Astrocyte (in vitro differentiated cells and primary cell): Measurements from ENCODE around the gene DCAF5. TPM values are rescaled to one million over a fixed set of nuclear protein-coding genes. Genes with fewer than 3 reads are reported as not detected.
A peak's percentile ranks its signal among the peaks of the same experiment; 100 is the strongest.

Experiments
- DNase-seq: peaks from one replicate; pipeline ENCODE4 v3.0.0-alpha.2; 2010; ENCODE audit warnings: low read depth
- FAIRE-seq: peaks from 2 replicates; lab custom pipeline; 2011; peaks lifted over from hg19 to GRCh38; lab: Jason Lieb, UNC
- H2AFZ ChIP-seq: 2 replicates; pipeline ENCODE4 v1.6.0; 2012; ENCODE audit warnings: low read depth, low read length, inconsistent platforms
- H3K27ac ChIP-seq: 2 replicates; pipeline ENCODE4 v1.5.1; 2011; ENCODE audit warnings: low read depth, low read length, inconsistent platforms
- H3K27me3 ChIP-seq: 2 replicates; pipeline ENCODE4 v1.6.0; 2011; ENCODE audit warnings: low read length, inconsistent platforms; ENCODE audit not compliant: insufficient read depth
- H3K36me3 ChIP-seq: 2 replicates; pipeline ENCODE4 v1.5.1; 2011; ENCODE audit warnings: low read length, inconsistent platforms; ENCODE audit not compliant: insufficient read depth
- H3K4me1 ChIP-seq: 2 replicates; pipeline ENCODE4 v1.5.1; 2011; ENCODE audit warnings: low read length, inconsistent platforms; ENCODE audit not compliant: insufficient read depth
- H3K4me2 ChIP-seq: 2 replicates; pipeline ENCODE4 v1.6.0; 2012; ENCODE audit warnings: low read length, inconsistent platforms
- H3K4me3 ChIP-seq: 2 replicates; pipeline ENCODE4 v1.5.1; 2011; ENCODE audit warnings: low read depth, mild to moderate bottlenecking, low read length, inconsistent platforms; ENCODE audit not compliant: insufficient read depth
- H3K79me2 ChIP-seq: 2 replicates; pipeline ENCODE4 v1.6.0; 2012; ENCODE audit warnings: mild to moderate bottlenecking, low read length, inconsistent platforms; ENCODE audit not compliant: insufficient read depth
- H3K9ac ChIP-seq: 2 replicates; pipeline ENCODE4 v1.6.0; 2012; ENCODE audit warnings: mild to moderate bottlenecking, low read length, inconsistent platforms
- H3K9me3 ChIP-seq: 2 replicates; pipeline ENCODE4 v1.5.1; 2012; ENCODE audit warnings: low read depth, mild to moderate bottlenecking, low read length, inconsistent platforms; ENCODE audit not compliant: insufficient read depth
- H4K20me1 ChIP-seq: 2 replicates; pipeline ENCODE4 v1.6.0; 2012; ENCODE audit warnings: low read length, inconsistent platforms; ENCODE audit not compliant: insufficient read depth
- H3K27ac Mint-ChIP-seq: one replicate; pipeline ENCODE4 v1.8.0; 2021; ENCODE audit warnings: mild to moderate bottlenecking, mixed read lengths; ENCODE audit not compliant: unreplicated experiment
- H3K27me3 Mint-ChIP-seq: one replicate; pipeline ENCODE4 v1.8.0; 2021; ENCODE audit warnings: low read depth, mixed read lengths; ENCODE audit not compliant: unreplicated experiment
- H3K36me3 Mint-ChIP-seq: one replicate; pipeline ENCODE4 v1.8.0; 2021; ENCODE audit warnings: low read depth, mixed read lengths; ENCODE audit not compliant: unreplicated experiment
- H3K4me1 Mint-ChIP-seq: one replicate; pipeline ENCODE4 v1.8.0; 2021; ENCODE audit warnings: low read depth, mixed read lengths; ENCODE audit not compliant: unreplicated experiment
- H3K4me3 Mint-ChIP-seq: one replicate; pipeline ENCODE4 v1.8.0; 2021; ENCODE audit warnings: mild to moderate bottlenecking, moderate library complexity, mixed read lengths; ENCODE audit not compliant: unreplicated experiment
- H3K9me3 Mint-ChIP-seq: one replicate; pipeline ENCODE4 v1.8.0; 2021; ENCODE audit warnings: mild to moderate bottlenecking, mixed read lengths; ENCODE audit not compliant: unreplicated experiment
- EZH2 ChIP-seq: IDR thresholded peaks from 2 replicates; pipeline ENCODE4 v1.6.1; 2012; ENCODE audit warnings: mild to moderate bottlenecking, low read length, inconsistent platforms; ENCODE audit not compliant: insufficient read depth
- total RNA-seq: library from RNA; stranded (reverse); gene quantifications from 2 replicates; pipeline ENCODE4 v1.2.1, GENCODE V29; 2021
- TF ChIP-seq, protein P1 (sequence below): IDR thresholded peaks from 2 replicates; pipeline ENCODE4 v1.5.1; 2011; ENCODE audit warnings: low read depth, mild to moderate bottlenecking, inconsistent platforms, low read length, moderate library complexity; ENCODE audit not compliant: insufficient read depth

DCAF5 gene
- total RNA-seq, 1 donor from 2014 or later = 54.6 TPM

DNA sequence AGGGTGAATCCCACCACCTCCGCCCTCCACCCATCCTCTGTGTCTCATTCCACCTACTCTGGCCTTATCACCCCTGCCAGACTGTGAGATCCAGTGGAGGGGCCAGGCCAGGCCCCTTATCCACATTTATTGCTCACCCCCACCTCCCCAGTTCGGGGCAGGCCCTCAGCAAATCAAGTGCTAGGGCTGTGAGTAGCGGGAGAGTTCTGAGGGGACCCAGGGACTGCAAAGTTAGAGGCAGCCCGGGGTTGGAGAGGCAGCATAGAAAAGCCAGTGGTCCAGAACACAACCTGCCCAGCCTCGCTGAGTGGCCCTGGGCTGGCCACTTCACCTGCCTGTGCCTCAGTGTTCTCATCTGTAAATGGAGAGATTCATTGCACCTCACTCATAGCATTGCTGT is 146.6 kb downstream of the DCAF5 start:
- Histone ChIP-seq H3K27ac (peak overlapping the region; percentile 68), H3K4me2 (peak overlapping the region; percentile 73)
- no peak for FAIRE-seq

DNA sequence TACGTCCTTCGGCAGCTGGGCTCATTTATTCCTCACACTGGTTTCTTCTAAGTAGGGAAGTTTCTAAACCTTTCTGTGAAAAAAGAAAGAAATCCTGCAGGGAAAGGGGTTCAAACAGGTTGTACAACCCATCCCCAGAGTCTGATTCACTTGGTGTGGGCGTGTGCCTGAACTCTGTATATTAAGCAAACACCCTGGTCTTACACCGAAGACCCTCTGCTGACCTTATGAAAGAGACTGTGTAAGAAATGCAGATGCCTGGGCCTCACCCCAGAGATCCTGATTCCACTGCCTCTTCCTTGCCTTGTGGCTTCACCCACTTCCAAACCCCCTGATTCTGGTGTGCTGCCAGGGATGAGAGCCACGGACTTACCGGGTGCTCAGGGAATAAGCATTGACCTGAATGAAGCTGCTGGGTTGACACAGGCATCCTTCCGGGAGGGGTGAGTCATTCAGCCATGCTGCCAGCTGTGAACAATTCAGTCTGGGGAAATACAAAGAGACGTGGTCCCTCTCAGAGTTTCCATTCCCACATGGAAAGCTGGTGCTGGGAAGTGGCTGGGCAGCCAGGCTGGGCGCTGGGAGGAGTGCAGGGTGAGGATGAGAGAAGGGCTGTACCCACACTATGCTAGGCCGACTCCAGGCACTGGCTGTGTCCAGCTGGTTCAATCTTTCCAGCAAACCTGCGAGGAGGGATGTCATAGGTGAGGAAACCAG is 147.3 kb downstream of the DCAF5 start:
- peak overlapping the region; percentile 62 for H3K4me3 Mint-ChIP-seq
- peak; percentile 97 for DNase-seq
- H3K36me3 Mint-ChIP-seq = no peaks in the 10 kb centered on the region
- Histone ChIP-seq H3K9me3 (no peaks in the 10 kb centered on the region), H2AFZ (no peak overlapping the region), H3K79me2 (no peaks in the 10 kb centered on the region), H3K9ac (peak overlapping the region; percentile 59), H4K20me1 (no peaks in the 10 kb centered on the region), H3K4me2 (peak overlapping the region; percentile 73), H3K27ac (peak overlapping the region; percentile 68), H3K36me3 (no peaks in the 10 kb centered on the region), H3K4me3 (peak overlapping the region; percentile 9), H3K27me3 (no peaks in the 10 kb centered on the region), H3K4me1 (peaks cover 22% of the 10 kb centered on the region)
- no peaks in the 10 kb centered on the region for H3K27me3 Mint-ChIP-seq
- peaks cover 32% of the 10 kb centered on the region for H3K4me1 Mint-ChIP-seq
- H3K27ac Mint-ChIP-seq = peak overlapping the region; percentile 99
- TF ChIP-seq EZH2 = no peak
- TF ChIP-seq, protein P1, sequence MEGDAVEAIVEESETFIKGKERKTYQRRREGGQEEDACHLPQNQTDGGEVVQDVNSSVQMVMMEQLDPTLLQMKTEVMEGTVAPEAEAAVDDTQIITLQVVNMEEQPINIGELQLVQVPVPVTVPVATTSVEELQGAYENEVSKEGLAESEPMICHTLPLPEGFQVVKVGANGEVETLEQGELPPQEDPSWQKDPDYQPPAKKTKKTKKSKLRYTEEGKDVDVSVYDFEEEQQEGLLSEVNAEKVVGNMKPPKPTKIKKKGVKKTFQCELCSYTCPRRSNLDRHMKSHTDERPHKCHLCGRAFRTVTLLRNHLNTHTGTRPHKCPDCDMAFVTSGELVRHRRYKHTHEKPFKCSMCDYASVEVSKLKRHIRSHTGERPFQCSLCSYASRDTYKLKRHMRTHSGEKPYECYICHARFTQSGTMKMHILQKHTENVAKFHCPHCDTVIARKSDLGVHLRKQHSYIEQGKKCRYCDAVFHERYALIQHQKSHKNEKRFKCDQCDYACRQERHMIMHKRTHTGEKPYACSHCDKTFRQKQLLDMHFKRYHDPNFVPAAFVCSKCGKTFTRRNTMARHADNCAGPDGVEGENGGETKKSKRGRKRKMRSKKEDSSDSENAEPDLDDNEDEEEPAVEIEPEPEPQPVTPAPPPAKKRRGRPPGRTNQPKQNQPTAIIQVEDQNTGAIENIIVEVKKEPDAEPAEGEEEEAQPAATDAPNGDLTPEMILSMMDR = no peak
- peaks cover 5% of the 10 kb centered on the region for H3K9me3 Mint-ChIP-seq
- FAIRE-seq = peak; percentile 55

More for the DNA sequence above, 146.6 kb downstream of the DCAF5 start:
- no peaks in the 10 kb centered on the region for H3K36me3 ChIP-seq
- Mint-ChIP-seq H3K4me3 (no peak overlapping the region), H3K27ac (peak overlapping the region; percentile 99), H3K36me3 (no peaks in the 10 kb centered on the region), H3K9me3 (peaks cover 5% of the 10 kb centered on the region), H3K27me3 (no peaks in the 10 kb centered on the region), H3K4me1 (peaks cover 32% of the 10 kb centered on the region)
- peak overlapping the region; percentile 59 for H3K9ac ChIP-seq
- no peaks in the 10 kb centered on the region for H4K20me1 ChIP-seq
- no peak for DNase-seq
- no peak overlapping the region for H2AFZ ChIP-seq
- H3K79me2 ChIP-seq = no peaks in the 10 kb centered on the region
- TF ChIP-seq, protein P1 = no peak
- TF ChIP-seq EZH2 = no peak
- H3K9me3 ChIP-seq = no peaks in the 10 kb centered on the region
- H3K27me3 ChIP-seq = no peaks in the 10 kb centered on the region
- H3K4me1 ChIP-seq = peaks cover 22% of the 10 kb centered on the region
- H3K4me3 ChIP-seq = no peak overlapping the region
